ENCODE results near the gene NOP58.
"Not testable (repeated sequence)": the region's sequence is repeated elsewhere in the genome, so short reads cannot be mapped to it uniquely, and the experiment has no call there.

Gene NOP58, protein sequence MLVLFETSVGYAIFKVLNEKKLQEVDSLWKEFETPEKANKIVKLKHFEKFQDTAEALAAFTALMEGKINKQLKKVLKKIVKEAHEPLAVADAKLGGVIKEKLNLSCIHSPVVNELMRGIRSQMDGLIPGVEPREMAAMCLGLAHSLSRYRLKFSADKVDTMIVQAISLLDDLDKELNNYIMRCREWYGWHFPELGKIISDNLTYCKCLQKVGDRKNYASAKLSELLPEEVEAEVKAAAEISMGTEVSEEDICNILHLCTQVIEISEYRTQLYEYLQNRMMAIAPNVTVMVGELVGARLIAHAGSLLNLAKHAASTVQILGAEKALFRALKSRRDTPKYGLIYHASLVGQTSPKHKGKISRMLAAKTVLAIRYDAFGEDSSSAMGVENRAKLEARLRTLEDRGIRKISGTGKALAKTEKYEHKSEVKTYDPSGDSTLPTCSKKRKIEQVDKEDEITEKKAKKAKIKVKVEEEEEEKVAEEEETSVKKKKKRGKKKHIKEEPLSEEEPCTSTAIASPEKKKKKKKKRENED

DNA sequence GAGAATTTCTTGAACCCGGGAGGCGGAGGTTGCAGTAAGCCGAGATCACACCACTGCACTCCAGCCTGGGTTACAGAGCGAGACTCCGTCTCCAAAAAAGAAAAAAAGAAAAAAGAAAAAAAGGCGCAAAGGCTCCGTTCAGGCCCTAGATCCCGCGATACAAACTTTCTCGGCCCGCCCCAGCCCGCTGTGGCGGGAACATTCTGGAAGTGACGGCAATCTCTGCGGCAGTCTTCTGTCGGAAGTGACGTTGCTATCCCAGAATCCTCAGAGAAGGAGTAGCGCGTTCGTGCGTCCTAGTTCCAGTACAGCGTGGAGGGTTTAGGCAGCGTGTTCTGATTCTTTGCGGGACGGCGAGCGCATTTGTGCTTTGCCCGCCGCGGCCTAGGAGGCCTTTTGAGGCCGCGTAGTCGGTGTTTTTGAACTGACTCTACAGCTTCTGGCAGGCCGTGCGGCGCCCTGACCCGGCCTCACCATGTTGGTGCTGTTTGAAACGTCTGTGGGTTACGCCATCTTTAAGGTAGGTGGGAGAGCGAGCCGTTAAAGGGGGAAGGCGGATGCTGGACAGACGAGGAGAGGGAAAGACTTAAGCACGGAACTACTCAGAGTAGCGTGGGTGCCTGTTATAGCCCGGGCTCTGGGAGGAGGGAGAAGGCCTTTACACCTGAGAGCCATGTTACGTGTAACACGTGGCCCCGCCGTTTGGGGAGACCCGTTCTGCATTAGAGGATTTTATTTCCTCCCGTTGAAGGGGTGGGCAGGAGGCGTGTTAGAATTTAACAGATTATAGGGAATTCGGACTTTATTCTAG lies at the start of gene NOP58:
TSS of gene NOP58 (plus strand) at position 297 of the 811 bp plus-strand sequence. CDS start at position 476, 179 bp downstream.
- peak; percentile 98 for DNase-seq (ENCODE audit: low spot score)

DNA sequence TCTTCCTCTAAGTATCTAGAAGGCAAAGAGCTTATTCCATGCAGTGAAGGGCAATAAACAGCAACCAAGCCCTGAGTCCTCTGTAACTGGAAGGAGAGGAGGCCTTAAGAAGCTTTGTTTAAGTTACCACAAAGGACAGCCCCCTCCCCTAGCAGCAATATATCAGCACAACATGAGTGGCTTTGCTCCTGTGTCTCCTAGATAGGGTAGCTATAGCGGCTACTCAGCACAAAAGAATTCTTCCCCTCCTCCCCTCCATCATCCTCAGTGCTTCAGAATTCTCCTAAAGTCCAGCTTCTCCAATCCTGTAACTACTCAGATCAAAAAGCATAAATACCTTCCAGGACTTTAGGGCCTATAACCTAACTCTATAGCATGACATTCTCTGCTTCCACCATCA lies 43.7 kb upstream of the NOP58 start:
- no peak for DNase-seq (ENCODE audit: low spot score)

DNA sequence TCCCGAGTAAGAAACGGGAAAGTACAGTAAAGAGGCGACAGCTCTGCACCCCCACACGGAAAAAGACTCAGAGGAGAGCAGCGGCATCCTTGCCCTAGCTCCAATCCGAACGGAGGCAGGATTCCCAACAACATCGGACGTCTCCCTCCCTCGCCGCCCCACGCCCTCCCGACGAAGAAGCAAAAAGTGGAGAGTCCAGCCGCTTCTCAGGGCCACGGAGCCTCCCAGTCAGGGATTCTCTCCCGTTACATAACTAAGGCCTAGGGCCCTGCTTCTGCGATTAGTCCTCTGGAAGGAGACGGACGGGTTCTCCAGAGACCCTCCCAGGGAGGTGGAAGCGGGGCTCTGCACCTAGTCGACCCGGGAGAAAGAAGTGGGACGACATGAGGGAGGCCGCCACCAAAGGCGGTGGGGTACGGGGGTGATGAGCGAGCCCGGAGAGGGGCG lies 27.8 kb upstream of the NOP58 start:
- peak; percentile 30 for DNase-seq (ENCODE audit: low spot score)

DNA sequence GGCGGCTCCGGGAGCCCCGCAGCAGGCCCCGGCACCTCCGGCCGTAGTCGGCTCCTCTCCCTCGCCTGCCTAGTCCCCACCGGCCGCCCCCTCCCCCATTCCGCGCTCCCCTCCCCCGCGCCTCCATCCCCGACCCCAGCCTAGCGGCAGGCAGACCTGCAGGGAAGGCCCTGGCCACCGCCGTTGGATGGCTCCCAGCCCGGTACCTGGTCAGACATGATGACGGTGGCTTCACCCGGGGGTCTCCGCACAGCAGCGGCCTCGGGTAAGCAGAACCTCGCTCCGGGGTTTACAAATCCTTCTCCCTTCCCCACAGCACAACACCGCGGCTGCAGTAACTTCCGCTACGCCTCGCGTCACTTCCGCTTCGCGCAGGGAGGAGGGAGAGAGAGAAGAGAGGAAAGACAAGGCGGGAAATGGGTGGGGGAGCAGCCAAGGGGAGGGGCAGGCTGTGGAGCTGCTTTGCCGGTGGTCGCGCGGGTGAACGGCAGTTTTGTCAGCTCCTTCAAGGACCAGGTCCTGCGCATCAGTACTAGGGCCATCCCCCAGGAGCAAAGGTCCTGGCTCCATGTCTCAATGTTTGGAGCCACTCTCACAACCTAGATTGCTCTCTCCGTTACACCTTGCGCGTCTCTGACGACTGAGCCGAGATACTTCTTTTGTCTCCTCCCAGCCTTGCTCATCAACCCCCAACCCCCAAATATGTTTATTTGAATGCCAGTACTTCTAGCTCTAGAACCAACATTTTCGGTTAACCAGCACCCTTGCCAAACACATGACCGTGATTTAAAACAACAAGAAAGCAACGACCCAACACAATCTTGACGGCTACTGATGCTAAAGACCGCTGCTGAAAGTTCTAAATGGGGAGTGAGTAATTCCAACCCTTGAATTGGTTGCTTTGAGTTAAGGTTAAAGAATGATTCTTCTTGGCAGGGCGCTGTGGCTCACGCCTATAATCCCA lies 27.0 kb upstream of the NOP58 start, which contains the start of gene SUMO1:
TSS of gene SUMO1 (minus strand) at position 364 of the 964 bp plus-strand sequence. CDS start at position 218, 146 bp downstream.
- DNase-seq (ENCODE audit: low spot score) = peak; percentile 96

DNA sequence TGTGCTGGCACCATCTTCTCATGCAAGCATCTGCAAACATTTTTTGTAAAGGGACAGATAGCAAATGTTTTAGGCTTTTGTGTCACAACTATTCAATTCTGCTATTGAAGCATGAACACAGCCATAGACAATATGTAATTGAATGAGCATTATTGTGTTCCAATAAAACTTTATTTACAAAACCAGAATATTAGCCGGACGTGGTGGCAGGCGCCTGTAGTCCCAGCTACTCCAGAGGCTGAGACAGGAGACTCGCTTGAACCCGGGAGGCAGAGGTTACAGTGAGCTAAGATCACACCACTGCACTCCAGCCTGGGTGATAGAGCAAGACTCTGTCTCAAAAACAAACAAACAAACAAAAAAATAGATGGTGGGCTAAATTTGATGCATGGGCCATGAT lies 17.9 kb upstream of the NOP58 start:
- not testable (repeated sequence) for DNase-seq (ENCODE audit: low spot score)

DNA sequence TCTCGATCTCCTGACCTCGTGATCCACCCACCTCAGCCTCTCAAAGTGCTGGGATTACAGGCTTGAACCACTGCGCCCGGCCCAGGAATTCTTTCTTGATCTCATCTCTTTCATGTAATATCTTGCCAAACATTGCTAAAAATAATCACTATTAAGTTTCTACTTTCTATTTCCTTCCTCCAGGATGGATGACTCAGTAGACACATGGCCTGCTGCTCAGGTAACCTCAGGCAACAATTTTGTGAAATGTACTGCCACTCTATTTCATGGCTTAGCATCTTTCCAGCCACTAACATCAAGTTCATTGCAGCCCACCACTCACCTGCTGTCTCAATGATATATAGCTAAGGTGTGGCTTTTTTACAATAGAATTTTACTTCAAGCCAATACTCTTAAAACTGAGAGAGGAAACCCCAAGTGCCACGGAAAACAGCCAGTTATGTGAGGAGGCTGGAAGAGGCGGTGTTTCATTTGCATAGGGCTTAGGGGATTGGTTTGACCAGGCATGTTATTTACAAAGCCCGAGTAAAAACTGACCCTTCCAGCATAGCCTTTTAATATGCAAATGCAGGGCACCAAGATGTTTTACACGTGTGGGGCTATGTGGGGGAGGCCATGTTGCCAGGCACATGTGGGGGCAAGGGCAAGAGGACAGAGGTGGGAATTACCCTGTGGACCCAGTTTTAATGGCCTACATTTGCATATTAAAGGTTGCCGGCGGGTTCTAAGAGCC lies 15.9 kb upstream of the NOP58 start:
- no peak for DNase-seq (ENCODE audit: low spot score)

DNA sequence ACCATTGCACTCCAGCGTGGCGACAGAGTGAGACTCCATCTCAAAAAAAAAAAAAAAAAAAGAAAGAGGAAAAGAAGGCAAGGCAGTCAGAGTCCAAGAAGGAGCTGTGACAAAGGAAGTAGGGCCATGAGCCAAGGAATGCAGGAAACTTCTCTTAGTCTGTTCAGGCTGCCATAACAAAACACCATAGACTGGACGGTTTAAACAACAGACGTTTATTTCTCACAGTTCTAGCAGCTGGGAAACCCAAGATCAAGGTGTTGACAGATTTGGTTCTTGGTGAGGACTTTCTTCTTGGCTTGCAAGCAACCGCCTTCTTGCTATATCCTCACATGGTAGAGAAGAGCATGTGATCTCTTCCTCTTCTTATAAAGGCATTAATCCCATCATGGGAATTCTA lies 14.1 kb upstream of the NOP58 start:
- DNase-seq (ENCODE audit: low spot score) = no peak

DNA sequence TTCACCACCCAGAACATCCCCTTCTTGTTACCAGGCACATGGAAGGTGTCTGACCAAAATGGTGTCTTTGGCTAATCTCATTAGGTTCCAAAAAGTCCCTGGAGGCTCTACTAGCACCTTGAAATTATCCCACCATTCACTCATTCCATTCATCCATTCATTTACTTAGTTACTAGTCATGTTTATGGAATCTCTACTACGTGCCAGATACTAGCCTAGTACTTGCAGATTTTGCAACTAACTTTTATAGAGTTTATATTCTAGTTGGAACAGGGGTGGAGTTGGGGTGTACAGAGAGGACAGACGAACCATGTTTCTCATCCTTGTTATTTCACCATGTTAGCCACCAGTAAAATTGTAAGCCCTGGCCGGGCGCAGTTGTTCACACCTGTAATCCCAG lies 4.0 kb upstream of the NOP58 start:
- no peak for DNase-seq (ENCODE audit: low spot score)

DNA sequence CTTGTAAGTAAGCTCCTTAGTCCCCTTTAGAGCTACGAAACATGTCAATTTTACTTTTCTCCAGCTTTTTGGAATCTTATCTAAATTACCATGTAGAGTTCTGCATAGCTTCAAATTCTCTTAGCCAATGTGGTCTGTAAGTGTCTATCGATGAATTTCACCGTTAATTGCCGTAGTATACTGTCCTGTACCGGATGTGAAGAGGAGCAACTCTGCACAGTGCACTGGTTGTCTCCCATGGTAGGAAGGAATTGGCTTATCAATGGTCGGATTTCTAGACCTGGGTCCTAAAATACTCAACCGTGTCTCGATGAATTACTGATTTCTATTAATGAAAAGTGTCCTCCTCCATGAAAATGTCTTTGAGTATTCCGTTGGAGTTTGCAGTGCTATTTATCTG lies 1.9 kb downstream of the NOP58 start:
- no peak for DNase-seq (ENCODE audit: low spot score)

DNA sequence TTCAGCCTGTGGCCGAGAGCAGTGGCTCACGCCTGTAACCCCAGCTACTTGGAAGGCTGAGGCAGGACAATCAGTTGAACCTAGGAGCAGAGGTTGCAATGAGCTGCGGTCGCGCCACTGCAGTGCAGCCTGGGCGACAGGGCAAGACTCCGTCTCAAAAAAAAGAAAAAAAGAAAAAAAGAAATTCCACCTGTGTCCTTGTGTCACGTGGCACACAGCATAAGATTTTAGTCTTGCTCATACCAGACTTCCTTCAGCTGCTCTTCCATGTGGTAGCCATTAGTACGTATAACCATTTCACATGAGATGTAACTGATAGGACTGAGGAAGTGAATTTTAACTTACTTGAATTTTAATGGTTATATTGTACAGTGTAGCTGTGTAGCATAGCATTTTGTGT lies 4.0 kb downstream of the NOP58 start:
- no peak for DNase-seq (ENCODE audit: low spot score)

DNA sequence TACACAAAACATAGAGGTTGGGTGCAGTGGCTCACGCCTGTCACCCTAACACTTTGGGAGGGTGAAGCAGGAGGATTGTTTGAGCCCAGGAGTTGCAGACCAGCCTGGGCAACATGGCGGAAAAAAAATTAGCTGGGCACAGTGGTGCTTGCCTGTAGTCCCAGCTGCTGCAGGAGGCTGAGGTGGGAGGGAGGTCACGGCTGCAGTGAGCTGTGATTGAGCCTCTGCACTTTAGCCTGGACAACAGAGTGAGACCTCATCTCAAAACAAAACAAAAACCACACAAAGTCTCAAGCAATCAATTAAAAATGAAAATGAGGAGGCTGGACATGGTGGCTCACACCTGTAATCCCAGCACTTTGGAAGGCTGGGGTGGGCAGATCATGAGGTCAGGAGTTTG lies 4.9 kb downstream of the NOP58 start:
- no peak for DNase-seq (ENCODE audit: low spot score)

DNA sequence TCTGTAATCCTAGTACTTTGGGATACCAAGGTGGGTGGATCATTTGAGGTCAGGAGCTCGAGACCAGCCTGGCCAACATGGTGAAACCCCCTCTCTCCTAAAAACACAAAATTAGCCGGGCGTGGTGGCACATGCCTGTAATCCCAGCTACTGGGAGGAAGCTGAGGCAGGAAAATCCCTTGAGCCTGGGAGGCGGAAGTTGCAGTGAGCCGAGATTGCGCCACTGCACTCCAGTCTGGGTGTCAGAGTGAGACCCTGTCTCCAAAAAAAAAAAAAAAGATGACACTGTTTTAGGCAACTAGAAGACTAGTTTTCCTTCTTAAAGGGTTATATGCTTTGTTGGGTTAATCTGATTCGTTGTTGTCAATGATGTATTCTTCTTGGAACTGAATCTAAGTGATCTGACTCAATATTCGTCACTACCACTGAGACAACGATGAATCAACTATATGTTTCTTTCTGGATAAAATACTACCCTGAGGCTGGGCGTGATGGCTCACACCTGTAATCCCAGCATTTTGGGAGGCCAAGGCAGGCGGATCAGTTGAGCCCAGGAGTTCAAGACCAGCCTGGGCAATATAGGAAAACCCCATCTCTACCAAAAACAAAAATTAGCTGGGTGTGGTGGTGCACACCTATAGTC lies 10.6 kb downstream of the NOP58 start:
- not testable (repeated sequence) for DNase-seq (ENCODE audit: low spot score)

DNA sequence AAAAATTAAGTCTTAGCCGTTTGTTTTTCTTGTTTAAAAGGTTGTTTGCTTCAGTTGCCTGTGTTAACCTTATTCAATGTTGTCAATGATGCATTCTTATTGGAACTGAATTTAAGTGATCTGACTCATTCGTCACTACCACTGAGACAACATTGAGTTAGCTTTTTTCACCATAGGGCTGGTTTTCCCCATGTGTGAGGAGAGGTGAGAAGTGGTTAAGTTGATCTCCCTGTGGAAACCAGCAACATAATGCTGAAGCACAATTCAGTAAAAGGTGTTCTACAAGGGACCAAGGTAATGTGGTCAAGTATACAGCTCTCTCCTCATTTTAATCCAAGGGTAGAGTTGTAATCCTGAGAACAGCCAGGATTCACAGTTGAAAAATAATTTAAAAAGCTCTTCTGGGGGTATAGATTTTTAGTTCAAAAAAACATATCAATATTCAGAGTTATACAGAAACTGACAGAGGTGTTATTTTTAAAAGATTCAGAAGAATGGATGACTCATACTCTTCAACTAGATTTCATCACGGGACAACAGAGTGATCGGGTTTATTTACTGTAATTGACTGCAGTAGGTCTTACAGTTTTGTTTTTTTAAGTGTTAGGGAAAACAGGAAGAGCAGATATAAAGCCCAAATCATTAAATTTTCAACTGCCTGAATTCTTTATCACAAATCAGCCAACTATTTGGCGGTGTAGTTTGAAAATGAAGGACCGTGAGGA lies 12.6 kb downstream of the NOP58 start:
- DNase-seq (ENCODE audit: low spot score) = no peak

DNA sequence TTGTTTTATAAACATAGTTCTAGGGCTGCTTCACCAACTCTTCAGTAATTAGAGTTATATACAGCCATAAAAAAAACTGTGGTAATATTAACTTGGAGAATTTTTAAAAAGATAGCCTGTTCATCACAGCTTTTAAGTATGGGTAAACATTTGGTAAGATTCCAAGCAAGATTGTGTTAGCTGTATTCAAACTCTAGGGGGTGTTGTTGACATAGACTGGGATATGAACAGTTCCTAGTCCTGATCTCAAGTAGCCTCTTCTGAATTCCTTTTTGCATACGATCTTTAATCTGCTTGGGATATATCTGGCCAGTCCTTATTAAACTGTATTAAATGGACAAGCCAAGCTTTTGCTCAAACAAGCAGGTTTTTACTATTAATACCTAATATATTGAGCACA lies 13.4 kb downstream of the NOP58 start:
- DNase-seq (ENCODE audit: low spot score) = peak; percentile 73

DNA sequence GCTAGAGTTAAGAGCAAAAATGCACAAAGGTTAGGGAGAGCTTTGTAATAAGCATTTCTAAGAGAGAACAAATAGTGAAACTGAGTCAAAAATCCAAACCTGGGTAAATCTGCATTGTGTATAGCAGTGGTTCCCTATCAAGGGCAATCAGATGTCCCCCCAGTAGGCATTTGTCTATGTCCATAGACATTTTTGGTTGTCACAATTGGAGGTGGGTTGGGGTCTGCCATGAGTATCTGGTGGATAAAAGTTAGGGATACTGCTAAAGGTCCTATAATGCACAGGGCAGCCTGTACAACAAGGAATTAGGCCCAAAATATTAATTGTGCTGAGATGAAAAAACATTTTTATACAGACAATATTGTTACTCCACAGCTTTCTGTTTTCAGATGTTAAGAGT lies 21.0 kb downstream of the NOP58 start:
- DNase-seq (ENCODE audit: low spot score) = no peak

DNA sequence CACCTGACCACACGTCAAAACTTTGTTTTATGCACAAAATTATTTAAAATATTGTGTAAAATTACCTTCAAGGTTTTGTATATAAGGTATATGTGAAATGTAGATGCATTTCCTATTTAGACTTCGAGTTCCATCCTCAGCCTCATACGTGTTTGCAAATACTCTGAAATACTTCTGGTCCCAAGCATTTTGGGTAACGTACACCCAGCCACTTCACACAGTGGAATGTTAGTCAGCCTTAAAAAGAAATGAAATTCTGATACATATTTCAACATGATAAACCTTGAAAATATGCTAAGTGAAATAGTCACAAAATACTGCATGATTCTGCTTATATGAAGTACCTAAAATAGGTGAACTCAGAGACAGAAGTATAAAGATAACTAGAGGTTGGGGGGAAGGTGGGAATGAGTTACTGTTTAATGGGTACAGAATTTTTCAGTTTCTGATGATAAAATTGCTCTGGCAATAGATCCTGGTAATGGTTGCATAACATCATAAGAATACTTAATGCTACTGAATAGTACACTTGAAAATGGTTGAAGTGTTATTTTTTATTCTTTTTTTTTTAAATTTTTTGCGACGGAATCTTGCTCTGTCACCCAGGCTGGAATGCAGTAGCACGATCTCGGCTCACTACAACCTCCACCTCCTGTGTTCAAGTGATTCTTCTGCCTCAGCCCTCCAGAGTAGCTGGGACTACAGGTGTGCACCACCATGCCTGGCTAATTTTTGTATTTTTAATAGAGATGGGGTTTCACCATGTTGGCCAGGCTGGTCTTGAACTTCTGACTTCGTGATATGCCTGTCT lies 24.0 kb downstream of the NOP58 start:
- DNase-seq (ENCODE audit: low spot score) = no peak

DNA sequence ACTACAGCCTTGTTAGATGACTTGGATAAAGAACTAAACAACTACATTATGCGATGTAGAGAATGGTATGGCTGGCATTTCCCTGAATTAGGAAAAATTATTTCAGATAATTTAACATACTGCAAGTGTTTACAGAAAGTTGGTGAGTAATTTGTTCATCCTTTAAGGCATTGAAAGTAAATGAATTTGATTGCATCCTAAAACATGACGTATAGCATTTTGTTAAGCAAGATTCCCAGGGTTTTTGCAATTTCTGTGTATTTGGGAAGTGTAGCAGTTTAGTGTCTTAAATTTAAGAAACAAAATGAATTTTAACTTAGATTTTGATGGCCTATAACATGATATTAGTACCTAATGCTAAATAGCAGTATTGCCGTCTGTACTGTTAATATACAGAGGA lies 24.8 kb downstream of the NOP58 start:
- DNase-seq (ENCODE audit: low spot score) = no peak

DNA sequence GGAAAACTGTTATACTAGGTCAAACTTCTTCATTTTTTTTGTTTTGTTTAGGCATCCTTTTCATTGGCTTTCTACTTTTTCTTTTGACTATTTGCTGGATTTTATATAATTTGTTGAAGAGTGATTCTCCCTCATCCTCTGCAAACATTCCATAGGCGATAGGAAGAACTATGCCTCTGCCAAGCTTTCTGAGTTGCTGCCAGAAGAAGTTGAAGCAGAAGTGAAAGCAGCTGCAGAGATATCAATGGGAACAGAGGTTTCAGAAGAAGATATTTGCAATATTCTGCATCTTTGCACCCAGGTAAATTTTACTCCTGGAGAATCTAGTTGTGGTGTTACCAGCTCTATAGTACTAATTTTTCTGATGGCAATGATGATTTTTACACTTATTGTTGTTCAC lies 25.4 kb downstream of the NOP58 start:
- no peak for DNase-seq (ENCODE audit: low spot score)

DNA sequence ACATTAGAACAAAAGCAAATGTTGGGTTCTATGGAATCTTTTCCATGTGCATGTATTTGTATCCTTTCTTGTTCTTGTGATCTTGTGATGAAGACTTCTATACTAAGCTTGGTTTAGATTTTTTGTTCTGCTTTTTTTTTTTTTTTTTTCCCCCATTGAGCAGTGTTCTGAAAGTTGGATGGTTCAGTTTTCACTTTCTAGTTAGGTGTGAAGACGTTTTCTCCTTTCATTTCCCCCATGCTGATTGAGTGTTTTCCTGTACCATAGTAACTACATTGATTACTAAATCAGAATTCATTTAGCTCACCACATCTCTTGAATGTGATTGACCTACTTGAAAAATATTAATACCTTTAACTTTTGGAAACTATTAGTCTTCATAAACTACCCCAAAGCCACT lies 34.1 kb downstream of the NOP58 start:
- no peak for DNase-seq (ENCODE audit: low spot score)
